Ectodermal cell (in vitro differentiated cells): ENCODE data around the gene RDH12.

Experiments
- H3K27ac ChIP-seq: 2 replicates; pipeline ENCODE4 v1.7.0; 2013; ENCODE audit warnings: mild to moderate bottlenecking, low read depth, low read length; ENCODE audit not compliant: insufficient read depth, poor library complexity, severe bottlenecking
- H3K27me3 ChIP-seq: 2 replicates; pipeline ENCODE4 v1.7.0; 2013; ENCODE audit warnings: mild to moderate bottlenecking, low read length; ENCODE audit not compliant: insufficient read depth, control insufficient read depth, poor library complexity, severe bottlenecking
- H3K36me3 ChIP-seq: one replicate; pipeline ENCODE4 v1.7.0; 2013; ENCODE audit warnings: low read length; ENCODE audit not compliant: control insufficient read depth, insufficient read depth
- H3K4me1 ChIP-seq: one replicate; pipeline ENCODE4 v1.7.0; 2013; ENCODE audit warnings: low read length; ENCODE audit not compliant: control insufficient read depth, insufficient read depth
- H3K4me3 ChIP-seq: 2 replicates; pipeline ENCODE4 v1.7.0; 2013; ENCODE audit warnings: low read depth, low read length, control low read depth; ENCODE audit not compliant: insufficient read depth
- H3K9me3 ChIP-seq: 2 replicates; pipeline ENCODE4 v1.7.0; 2013; ENCODE audit warnings: mild to moderate bottlenecking, low read length, moderate library complexity; ENCODE audit not compliant: control insufficient read depth
- WGBS, 2 experiments: methylation state at CpG; one replicate each; pipeline ENCODE4 v1.1.7; 2013; ENCODE audit warnings: missing lambda C conversion rate in 2 of 2; 5-methylcytosine and 5-hydroxymethylcytosine counted together

RDH12 gene

GRCh38 chr14:67675219-67675582, 26.5 kb upstream of the RDH12 start:
- H3K27me3 ChIP-seq, result no peaks in the 10 kb centered on the region
- H3K4me3 ChIP-seq, result peak overlapping the region; percentile 84
- H3K36me3 ChIP-seq, result peaks cover 15% of the 10 kb centered on the region
- WGBS, 2 experiments, result 44 to 45% methylated on average over 16 of the region's 16 CpGs
- H3K9me3 ChIP-seq, result no peaks in the 10 kb centered on the region
- H3K27ac ChIP-seq, result peak overlapping the region; percentile 96
- H3K4me1 ChIP-seq, result no peaks in the 10 kb centered on the region

- H3K9me3 ChIP-seq, result no peaks in the 10 kb centered on the region
- no peaks in the 10 kb centered on the region for H3K4me1 ChIP-seq
- H3K36me3 ChIP-seq, result peaks cover 24% of the 10 kb centered on the region
- WGBS, 2 experiments, result 97% methylated on average over 2 of the region's 2 CpGs
- no peaks in the 10 kb centered on the region for H3K27me3 ChIP-seq
- H3K4me3 ChIP-seq, result no peak overlapping the region
- no peak overlapping the region for H3K27ac ChIP-seq
These were observed 22.7 kb upstream of the RDH12 start for GRCh38 chr14:67679006-67679405.

- no peak overlapping the region for H3K4me3 ChIP-seq
- no peaks in the 10 kb centered on the region for H3K27me3 ChIP-seq
- no peaks in the 10 kb centered on the region for H3K9me3 ChIP-seq
- 94 to 95% methylated on average over 3 of the region's 3 CpGs for WGBS, 2 experiments
- peaks cover 35% of the 10 kb centered on the region for H3K36me3 ChIP-seq
- H3K27ac ChIP-seq, result no peak overlapping the region
- no peaks in the 10 kb centered on the region for H3K4me1 ChIP-seq
These were observed 21.5 kb upstream of the RDH12 start for GRCh38 chr14:67680121-67680602.

- Histone ChIP-seq H3K27me3 (no peaks in the 10 kb centered on the region), H3K4me1 (no peaks in the 10 kb centered on the region), H3K36me3 (peaks cover 42% of the 10 kb centered on the region), H3K9me3 (no peaks in the 10 kb centered on the region), H3K27ac (no peak overlapping the region), H3K4me3 (no peak overlapping the region)
- WGBS, 2 experiments, result 95% methylated on average over 2 of the region's 2 CpGs
These were observed 20.7 kb upstream of the RDH12 start for GRCh38 chr14:67680941-67681340.

GRCh38 chr14:67683842-67684241, 17.8 kb upstream of the RDH12 start:
- no peak overlapping the region for H3K27ac ChIP-seq
- H3K4me3 ChIP-seq, result no peak overlapping the region
- H3K4me1 ChIP-seq, result no peaks in the 10 kb centered on the region
- H3K27me3 ChIP-seq, result no peaks in the 10 kb centered on the region
- no peaks in the 10 kb centered on the region for H3K9me3 ChIP-seq
- H3K36me3 ChIP-seq, result peaks cover 47% of the 10 kb centered on the region

GRCh38 chr14:67690011-67690410, 11.7 kb upstream of the RDH12 start:
- peaks cover 8% of the 10 kb centered on the region for H3K4me1 ChIP-seq

GRCh38 chr14:67694791-67695393, 6.8 kb upstream of the RDH12 start:
- Histone ChIP-seq H3K4me1 (peaks cover 8% of the 10 kb centered on the region), H3K36me3 (peaks cover 24% of the 10 kb centered on the region), H3K9me3 (no peaks in the 10 kb centered on the region), H3K27ac (peak overlapping the region; percentile 1), H3K27me3 (peaks cover 14% of the 10 kb centered on the region), H3K4me3 (peak overlapping the region; percentile 87)
- WGBS, 2 experiments, result 0 to 1% methylated on average over 21 of the region's 21 CpGs

More at GRCh38 chr14:67690011-67690410, 11.7 kb upstream of the RDH12 start:
- Histone ChIP-seq H3K27ac (no peak overlapping the region), H3K36me3 (peaks cover 64% of the 10 kb centered on the region), H3K9me3 (no peaks in the 10 kb centered on the region), H3K4me3 (no peak overlapping the region), H3K27me3 (no peaks in the 10 kb centered on the region)
- WGBS, 2 experiments, result 91 to 96% methylated on average over 4 of the region's 4 CpGs

- Histone ChIP-seq H3K9me3 (no peaks in the 10 kb centered on the region), H3K27me3 (peaks cover 14% of the 10 kb centered on the region), H3K4me3 (peak within 1 kb of the TSS; percentile 87), H3K4me1 (peaks cover 8% of the 10 kb centered on the region), H3K36me3 (peaks cover 18% of the 10 kb centered on the region), H3K27ac (peak within 1 kb of the TSS; percentile 1)
- 0% methylated on average over 25 of the region's 25 CpGs for WGBS, 2 experiments
These were observed 6.2 kb upstream of the RDH12 start, which contains the start of gene RDH11 for GRCh38 chr14:67695394-67695949. Gene RDH11, minus strand, starts transcription at chr14:67695764. Its CDS starts 61 bp downstream, at chr14:67695703.

GRCh38 chr14:67697006-67697405, 4.7 kb upstream of the RDH12 start:
- 93 to 99% methylated on average over 4 of the region's 4 CpGs for WGBS, 2 experiments
- Histone ChIP-seq H3K4me1 (peaks cover 8% of the 10 kb centered on the region), H3K9me3 (no peaks in the 10 kb centered on the region), H3K27ac (no peak overlapping the region), H3K4me3 (no peak overlapping the region), H3K36me3 (peaks cover 4% of the 10 kb centered on the region), H3K27me3 (peaks cover 14% of the 10 kb centered on the region)

GRCh38 chr14:67698179-67698578, 3.5 kb upstream of the RDH12 start:
- Histone ChIP-seq H3K27ac (no peak overlapping the region), H3K9me3 (no peaks in the 10 kb centered on the region), H3K4me3 (no peak overlapping the region), H3K4me1 (peaks cover 8% of the 10 kb centered on the region), H3K36me3 (no peaks in the 10 kb centered on the region), H3K27me3 (peaks cover 14% of the 10 kb centered on the region)
- 76 to 100% methylated on average over 1 of the region's 1 CpG for WGBS, 2 experiments
